Measurements from ENCODE around the gene SENP2.
"Not testable (repeated sequence)": the region's sequence is repeated elsewhere in the genome, so short reads cannot be mapped to it uniquely, and the experiment has no call there.

The SENP2 gene

DNA sequence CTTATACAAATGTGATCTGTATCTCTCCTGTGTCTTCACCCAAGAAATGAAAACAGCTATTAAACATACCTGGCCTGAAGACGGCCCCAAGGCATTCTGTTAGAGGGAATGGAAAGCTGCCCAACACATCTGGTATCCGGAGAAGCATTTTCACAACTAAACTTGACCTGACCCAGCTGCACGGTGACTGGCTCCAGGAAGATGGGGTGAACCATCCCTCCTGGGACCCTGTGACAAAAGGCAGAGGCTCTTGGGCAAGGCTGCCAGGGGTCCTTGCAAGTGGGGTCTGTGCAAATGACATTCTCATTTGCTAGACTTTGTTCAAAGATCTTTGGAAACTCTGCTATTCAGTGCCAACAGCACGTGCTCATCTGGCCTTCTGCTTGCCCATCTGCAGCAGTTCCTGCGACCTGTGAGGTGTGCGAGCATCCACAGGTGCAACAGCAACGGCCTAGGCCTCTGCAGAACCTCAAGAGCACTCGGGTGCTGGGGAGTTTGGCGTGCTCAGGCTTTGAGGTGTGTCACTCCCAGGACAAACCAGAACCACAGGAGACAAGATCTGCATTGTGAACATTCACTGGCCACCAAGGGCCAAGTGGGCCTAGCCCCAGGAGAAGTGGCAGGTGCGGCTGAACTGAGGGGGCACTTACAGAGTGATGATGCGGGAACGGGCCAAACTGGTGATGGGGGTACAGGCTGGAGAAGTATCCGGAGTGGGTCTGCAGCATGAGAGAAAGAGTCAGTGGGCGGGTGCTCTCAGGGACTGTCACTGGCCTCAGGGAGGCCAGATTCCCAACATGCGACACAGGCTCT is 71.8 kb downstream of the SENP2 start:
- Histone ChIP-seq H3K4me3 (no peak overlapping the region), H3K27me3 (ENCODE audit: low read depth) (no peaks in the 10 kb centered on the region), H3K4me1 (no peaks in the 10 kb centered on the region), H3K36me3 (replicated peaks) (peaks cover 55% of the 10 kb centered on the region), H3K9me3 (no peaks in the 10 kb centered on the region)
- peak in 1 of 2 experiments; percentile 1 for DNase-seq (ENCODE audit: low spot score in 2 of 2)
- in situ Hi-C loops (cut with MboI; ENCODE audit: low sequenced_read_pairs) = loop anchor here (10.0 kb wide), 1 partner anchor 247 kb away; no protein-coding TSS in a partner anchor

DNA sequence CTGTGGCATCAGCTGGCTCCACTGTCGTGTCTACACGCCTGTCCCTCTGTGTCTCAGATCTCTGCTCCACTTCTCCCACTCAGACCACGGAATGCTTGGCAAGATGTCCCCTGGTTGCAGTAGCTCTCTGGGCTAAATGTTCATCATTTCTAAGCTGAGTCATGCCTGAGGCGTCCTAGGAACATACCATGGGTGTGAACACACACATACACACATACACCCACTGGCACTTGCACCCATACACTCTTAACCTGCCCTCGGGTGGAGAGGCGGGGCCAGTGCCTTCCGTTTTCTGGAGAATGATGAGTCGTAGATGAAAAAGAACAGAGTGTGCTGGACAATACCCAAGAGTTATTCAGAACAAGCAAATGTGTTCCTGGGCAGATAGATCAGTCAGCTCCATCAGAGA is 72.4 kb downstream of the SENP2 start:
- no peak for DNase-seq (ENCODE audit: low spot score in 2 of 2)
- H3K36me3 ChIP-seq (replicated peaks) = peaks cover 55% of the 10 kb centered on the region

DNA sequence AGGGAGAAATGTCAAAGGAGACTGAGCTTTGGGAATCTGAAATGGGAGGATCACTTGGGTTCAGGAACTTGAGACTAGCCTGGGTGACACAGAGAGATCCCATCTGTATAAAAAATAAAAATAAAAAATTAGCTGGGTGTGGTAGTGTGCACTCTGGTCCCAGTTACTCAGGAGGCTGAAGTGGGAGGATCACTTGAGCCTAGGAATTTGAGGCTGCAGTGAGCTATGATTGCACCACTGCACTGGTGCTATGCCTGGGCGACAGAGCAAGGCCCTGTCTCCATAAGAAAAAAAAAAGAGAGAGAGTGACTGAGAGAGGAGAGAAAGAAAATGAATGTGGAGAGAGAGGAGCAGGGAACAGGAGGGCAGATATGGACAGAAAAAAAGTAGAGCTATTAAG is 72.8 kb downstream of the SENP2 start:
- Histone ChIP-seq H3K4me1 (no peaks in the 10 kb centered on the region), H3K9me3 (no peaks in the 10 kb centered on the region), H3K27me3 (ENCODE audit: low read depth) (no peaks in the 10 kb centered on the region), H3K36me3 (replicated peaks) (peaks cover 54% of the 10 kb centered on the region), H3K4me3 (no peak overlapping the region)
- in situ Hi-C loops (cut with MboI; ENCODE audit: low sequenced_read_pairs) = loop anchor here (10.0 kb wide), 1 partner anchor 246 kb away; no protein-coding TSS in a partner anchor
- DNase-seq (ENCODE audit: low spot score in 2 of 2) = peak in 1 of 2 experiments; percentile 1

More for the DNA sequence above, 72.4 kb downstream of the SENP2 start:
- H3K4me1 ChIP-seq = no peaks in the 10 kb centered on the region
- in situ Hi-C loops (cut with MboI; ENCODE audit: low sequenced_read_pairs) = loop anchor here (10.0 kb wide), 1 partner anchor 246 kb away; no protein-coding TSS in a partner anchor
- H3K4me3 ChIP-seq = no peak overlapping the region
- no peaks in the 10 kb centered on the region for H3K9me3 ChIP-seq
- H3K27me3 ChIP-seq (ENCODE audit: low read depth) = no peaks in the 10 kb centered on the region

DNA sequence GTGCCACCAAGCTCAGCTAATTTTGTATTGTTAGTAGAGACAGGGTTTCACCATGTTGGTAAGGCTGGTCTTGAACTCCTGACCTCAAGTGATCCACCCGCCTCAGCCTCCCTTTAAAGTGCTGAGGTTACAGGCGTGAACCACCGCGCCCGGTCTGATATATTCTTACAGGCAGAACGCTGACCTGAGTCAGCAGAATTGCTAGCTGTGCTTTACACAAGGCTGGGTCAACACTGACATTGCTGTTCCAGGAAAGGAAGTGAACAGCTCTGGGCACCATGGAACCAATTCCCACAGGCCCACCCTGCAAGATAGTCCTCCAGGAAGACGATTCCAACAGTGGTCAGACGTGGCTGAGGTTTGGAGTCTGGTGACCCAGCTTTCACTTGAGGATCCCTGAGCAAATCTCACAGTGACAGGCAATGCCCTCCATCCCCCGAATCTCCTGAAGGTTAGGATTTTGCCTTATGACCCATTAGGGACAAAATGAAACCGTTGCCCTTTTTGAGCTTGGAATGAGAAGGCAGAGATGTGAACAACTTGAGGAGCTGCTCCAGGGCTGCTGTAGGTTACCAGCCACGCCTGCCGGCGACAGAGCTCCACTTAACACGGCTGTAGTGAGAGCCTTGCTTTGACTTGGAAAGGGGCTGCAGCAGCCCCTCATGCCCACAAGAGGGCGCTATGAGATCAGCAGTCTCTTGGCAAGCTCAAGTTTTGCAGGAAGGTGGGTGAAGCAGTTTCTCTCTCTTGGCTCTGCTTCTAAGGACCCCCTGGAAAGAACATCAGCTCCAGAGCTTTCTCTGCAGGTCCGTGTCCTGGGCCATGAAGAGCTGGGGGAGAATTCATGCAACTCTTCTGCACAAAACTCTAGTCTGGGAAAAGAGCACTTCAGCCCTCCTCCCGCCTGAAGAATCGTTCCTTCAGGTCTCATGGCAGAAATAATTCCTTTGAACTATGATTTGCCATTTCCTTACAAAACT is 74.1 kb downstream of the SENP2 start:
- in situ Hi-C loops (cut with MboI; ENCODE audit: low sequenced_read_pairs) = loop anchor here (10.0 kb wide), 1 partner anchor 245 kb away; no protein-coding TSS in a partner anchor
- no peak overlapping the region for H3K4me3 ChIP-seq
- H3K27me3 ChIP-seq (ENCODE audit: low read depth) = no peaks in the 10 kb centered on the region
- no peaks in the 10 kb centered on the region for H3K9me3 ChIP-seq
- no peaks in the 10 kb centered on the region for H3K4me1 ChIP-seq
- H3K36me3 ChIP-seq (replicated peaks) = peaks cover 51% of the 10 kb centered on the region
- peak; percentile 69 to 84 for DNase-seq (ENCODE audit: low spot score in 2 of 2)

DNA sequence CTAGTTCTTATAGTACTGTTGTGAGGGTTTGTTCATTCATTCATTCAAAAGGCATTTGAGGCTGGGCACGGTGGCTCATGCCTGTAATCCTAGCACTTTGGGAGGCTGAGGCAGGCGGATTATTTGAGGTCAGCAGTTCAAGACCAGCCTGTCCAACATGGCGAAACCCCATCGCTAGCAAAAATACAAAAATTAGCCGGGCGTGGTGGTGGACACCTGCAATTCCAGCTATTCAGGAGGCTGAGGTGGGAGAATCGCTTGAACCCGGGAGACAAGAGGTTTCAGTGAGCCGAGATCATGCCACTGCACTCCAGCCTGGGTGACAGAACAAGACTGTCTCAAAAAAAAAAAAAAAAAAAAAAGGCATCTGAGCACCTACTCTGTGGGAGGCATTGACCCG is 75.2 kb downstream of the SENP2 start:
- H3K9me3 ChIP-seq; DNase-seq (ENCODE audit: low spot score in 2 of 2); H3K27me3 ChIP-seq (ENCODE audit: low read depth); H3K4me3 ChIP-seq; H3K4me1 ChIP-seq; in situ Hi-C loops (cut with MboI; ENCODE audit: low sequenced_read_pairs): not testable (repeated sequence)
- H3K36me3 ChIP-seq (replicated peaks) = peaks cover 40% of the 10 kb centered on the region

DNA sequence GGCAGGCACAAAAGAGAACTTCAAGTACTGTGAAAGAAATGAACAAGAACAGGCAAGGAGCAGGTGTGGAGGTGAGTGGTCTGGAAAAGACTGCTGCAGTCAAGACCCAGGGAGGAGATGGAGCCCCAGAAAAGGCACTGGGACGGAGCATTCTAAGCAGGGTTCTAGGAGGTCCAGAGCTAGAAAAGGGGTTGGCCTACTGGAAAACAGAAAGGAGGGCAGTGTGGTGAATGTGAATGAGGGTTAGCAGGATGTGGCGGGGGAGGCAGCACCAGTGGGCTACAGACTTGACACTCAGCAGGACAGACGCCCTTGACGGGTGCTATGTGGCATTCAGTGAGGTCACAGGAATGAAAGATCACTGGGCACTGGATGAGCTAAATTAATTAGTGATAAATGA is 75.7 kb downstream of the SENP2 start:
- Histone ChIP-seq H3K4me3 (no peak overlapping the region), H3K4me1 (no peaks in the 10 kb centered on the region), H3K27me3 (ENCODE audit: low read depth) (no peaks in the 10 kb centered on the region), H3K9me3 (no peaks in the 10 kb centered on the region), H3K36me3 (replicated peaks) (peaks cover 38% of the 10 kb centered on the region)
- no peak for DNase-seq (ENCODE audit: low spot score in 2 of 2)
- in situ Hi-C loops (cut with MboI; ENCODE audit: low sequenced_read_pairs) = no loop called here

DNA sequence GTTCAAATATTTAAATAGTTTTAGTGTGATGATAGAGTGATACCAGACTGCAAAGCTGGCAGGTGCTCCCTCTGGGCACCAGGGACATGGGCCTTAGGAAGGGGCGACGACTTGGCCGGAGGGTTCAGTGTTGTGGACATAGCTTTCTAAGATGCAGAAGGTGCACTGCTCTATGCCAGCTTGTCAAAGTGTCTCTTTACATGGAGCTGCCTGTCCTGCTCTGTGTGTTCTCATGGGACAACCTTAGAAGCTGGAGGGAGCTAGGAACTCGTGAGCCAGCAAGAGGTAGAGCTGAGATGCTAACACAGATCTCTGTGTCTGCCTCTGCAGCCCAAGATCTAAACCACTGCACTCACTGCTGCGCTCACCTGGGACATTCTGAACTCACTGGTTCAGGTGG is 77.8 kb downstream of the SENP2 start:
- H3K4me3 ChIP-seq = no peak overlapping the region
- no peak for DNase-seq (ENCODE audit: low spot score in 2 of 2)
- in situ Hi-C loops (cut with MboI; ENCODE audit: low sequenced_read_pairs) = no loop called here
- no peaks in the 10 kb centered on the region for H3K9me3 ChIP-seq
- H3K36me3 ChIP-seq (replicated peaks) = peaks cover 32% of the 10 kb centered on the region
- no peaks in the 10 kb centered on the region for H3K27me3 ChIP-seq (ENCODE audit: low read depth)
- no peaks in the 10 kb centered on the region for H3K4me1 ChIP-seq

DNA sequence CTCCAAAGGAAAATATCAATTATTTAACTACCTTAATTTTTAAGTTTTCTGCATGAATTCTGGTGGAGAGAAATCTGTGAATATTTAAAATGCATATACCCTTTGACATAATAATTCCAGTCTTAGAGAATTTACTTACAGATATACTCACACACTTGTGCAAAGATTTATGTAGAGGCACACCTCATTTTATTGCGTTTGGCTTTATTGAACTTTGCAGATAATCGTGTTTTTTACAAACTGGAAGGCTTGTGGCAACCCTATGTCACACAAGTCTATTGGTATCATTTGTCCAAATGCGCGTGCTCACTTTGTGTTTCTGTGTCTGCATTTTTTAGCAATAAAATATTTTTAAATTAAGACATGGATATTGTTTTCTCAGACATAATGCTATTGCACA is 81.5 kb downstream of the SENP2 start:
- H3K4me3 ChIP-seq = no peak overlapping the region
- no peaks in the 10 kb centered on the region for H3K9me3 ChIP-seq
- H3K36me3 ChIP-seq (replicated peaks) = peaks cover 51% of the 10 kb centered on the region
- in situ Hi-C loops (cut with MboI; ENCODE audit: low sequenced_read_pairs) = no loop called here
- no peak for DNase-seq (ENCODE audit: low spot score in 2 of 2)
- H3K4me1 ChIP-seq = no peaks in the 10 kb centered on the region
- H3K27me3 ChIP-seq (ENCODE audit: low read depth) = no peaks in the 10 kb centered on the region

DNA sequence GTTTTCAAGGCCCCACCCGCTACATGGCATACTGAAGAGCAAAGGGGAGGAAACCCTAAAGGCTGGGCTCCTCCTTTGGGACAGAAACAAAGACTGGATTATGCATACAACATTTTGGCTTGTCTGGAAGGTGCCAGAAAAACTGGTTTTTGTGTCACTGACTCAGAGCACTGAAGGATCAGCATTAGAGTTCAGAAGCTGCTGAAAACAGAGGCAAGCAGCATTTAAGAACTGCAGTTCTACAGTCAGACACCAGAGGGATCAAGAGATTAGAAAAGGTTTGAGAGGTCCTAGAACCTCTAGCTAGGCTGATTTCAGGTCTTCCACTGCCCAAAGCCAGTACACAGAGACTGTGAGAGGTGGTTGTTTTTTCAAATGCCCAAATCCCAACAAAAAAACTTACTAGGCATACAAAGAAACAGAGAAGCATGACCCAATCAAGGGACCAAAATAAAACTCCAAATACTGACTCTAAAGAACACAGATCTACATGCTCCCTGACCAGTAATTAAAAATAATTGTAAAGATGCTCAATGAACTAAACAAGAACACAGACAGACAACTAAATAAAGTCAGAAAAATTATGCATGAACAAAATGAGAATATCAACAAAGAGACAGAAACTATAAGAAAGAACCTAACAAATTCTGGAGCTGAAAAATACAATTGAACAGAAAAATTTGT is 91.2 kb downstream of the SENP2 start:
- in situ Hi-C loops (cut with MboI; ENCODE audit: low sequenced_read_pairs) = no loop called here
- H3K4me3 ChIP-seq = no peak overlapping the region
- DNase-seq (ENCODE audit: low spot score in 2 of 2) = peak; percentile 48 to 54
- H3K36me3 ChIP-seq (replicated peaks) = peaks cover 38% of the 10 kb centered on the region
- peaks cover 16% of the 10 kb centered on the region for H3K4me1 ChIP-seq
- H3K27me3 ChIP-seq (ENCODE audit: low read depth) = no peaks in the 10 kb centered on the region
- no peaks in the 10 kb centered on the region for H3K9me3 ChIP-seq

DNA sequence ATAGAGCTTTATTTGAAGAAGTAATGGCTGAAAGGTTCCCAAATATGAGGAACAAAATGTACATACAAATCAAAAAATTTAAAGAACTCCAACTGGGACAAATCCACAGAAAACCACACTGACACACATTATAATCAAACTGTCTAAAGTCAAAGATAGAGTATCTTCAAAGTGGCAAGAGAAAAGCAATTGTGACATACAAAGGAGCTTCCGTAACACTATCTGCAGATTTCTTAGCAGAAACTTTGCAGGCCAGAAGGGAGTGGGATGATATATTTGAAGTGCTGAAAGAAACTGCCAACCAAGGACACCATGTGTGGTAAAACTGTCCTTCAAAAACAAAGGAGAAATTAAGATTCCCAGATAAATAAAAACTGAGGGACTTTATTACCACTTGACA is 91.9 kb downstream of the SENP2 start:
- Histone ChIP-seq H3K27me3 (ENCODE audit: low read depth) (no peaks in the 10 kb centered on the region), H3K4me1 (peaks cover 16% of the 10 kb centered on the region), H3K4me3 (no peak overlapping the region), H3K36me3 (replicated peaks) (peaks cover 39% of the 10 kb centered on the region), H3K9me3 (no peaks in the 10 kb centered on the region)
- no peak for DNase-seq (ENCODE audit: low spot score in 2 of 2)
- in situ Hi-C loops (cut with MboI; ENCODE audit: low sequenced_read_pairs) = no loop called here

DNA sequence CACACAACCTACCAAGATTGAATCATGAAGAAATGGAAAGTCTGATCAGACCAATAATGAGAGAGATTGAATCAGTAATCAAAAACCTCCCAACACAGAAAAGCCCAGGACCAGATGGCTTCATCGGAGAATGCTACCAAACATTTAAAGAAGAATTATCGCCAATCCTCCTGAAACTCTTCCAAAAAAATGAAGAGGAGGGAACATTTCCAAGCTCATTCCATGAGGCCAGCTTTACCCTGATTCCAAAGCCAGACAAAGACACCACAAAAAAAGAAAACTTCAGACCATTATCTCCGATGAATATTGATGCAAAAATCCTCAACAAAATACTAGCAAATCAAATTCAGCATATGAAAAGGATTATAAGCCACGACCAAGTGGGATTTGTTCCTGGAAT is 94.1 kb downstream of the SENP2 start:
- Histone ChIP-seq H3K4me3 (no peak overlapping the region), H3K27me3 (ENCODE audit: low read depth) (no peaks in the 10 kb centered on the region), H3K9me3 (no peaks in the 10 kb centered on the region), H3K36me3 (replicated peaks) (peaks cover 25% of the 10 kb centered on the region), H3K4me1 (peaks cover 16% of the 10 kb centered on the region)
- in situ Hi-C loops (cut with MboI; ENCODE audit: low sequenced_read_pairs) = no loop called here
- peak in 1 of 2 experiments; percentile 87 for DNase-seq (ENCODE audit: low spot score in 2 of 2)

Measured in HAP-1 (cell line).